A673 (cell line): ENCODE results near the gene PUS10.

ENCODE experiments used
- CTCF ChIP-seq: fragments of 300-800, 200-600 bp; sonication (generic); conservative IDR thresholded peaks from 2 replicates; pipeline ENCODE4 v1.5.1; 2017; ENCODE audit warnings: low read depth, mild to moderate bottlenecking, antibody characterized with exemption, low read length, moderate library complexity, mixed read lengths
- EZH2 ChIP-seq: fragments of 200-600 bp; sonication (generic); IDR thresholded peaks from 2 replicates; pipeline ENCODE4 v1.6.1; 2017; ENCODE audit warnings: borderline replicate concordance, low read depth, mild to moderate bottlenecking, mixed read lengths, antibody characterized with exemption, low read length; ENCODE audit not compliant: poor library complexity, severe bottlenecking

DNA sequence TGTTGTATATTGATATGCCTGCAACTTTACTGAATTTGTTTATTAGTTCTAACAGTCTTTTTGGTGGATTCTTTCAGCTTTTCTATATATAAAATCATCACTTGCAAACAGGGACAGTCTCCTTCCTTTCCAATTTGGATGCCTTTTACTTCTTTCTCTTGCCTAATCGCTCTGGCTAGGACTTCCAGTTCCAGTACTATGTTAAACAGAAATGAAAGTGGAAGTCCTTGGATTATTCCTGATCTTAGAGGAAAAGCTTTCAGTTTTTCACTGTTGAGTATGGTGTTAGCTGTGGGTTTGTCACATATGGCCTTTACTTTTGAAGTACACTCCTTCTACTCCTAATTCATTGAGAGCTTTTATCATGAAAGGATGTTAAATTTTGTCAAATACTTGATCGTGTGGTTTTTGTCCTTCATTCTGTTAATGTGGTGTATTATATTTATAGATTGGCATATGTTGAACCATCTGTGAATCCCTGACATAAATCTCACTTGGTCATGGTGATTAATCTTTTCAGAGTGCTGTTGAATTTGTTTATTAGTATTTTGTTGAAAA lies 83.8 kb downstream of the PUS10 start:
- no peak for TF ChIP-seq CTCF
- no peak for TF ChIP-seq EZH2
